Stomach (tissue), 9 donors: Measurements from ENCODE around the gene ZNF83. TPM values are rescaled to one million over a fixed set of nuclear protein-coding genes. Genes with fewer than 3 reads are reported as not detected.

Source experiments
- DNase-seq, 2 donors: peaks; one replicate each; pipeline versions ENCODE4 v3.0.0 to v3.0.0-alpha.2; 2013 to 2019
- H3K27ac ChIP-seq, 5 donors: fragments of 200-600 bp in 4 of 5; sonication (generic) in 4 of 5; one replicate each; pipeline ENCODE4 v1.5.1; 2013 to 2019; ENCODE audit warnings: mild to moderate bottlenecking in 1 of 5, moderate library complexity in 1 of 5
- H3K27me3 ChIP-seq, 3 donors: fragments of 200-600 bp; sonication (generic); one replicate each; pipeline ENCODE4 v1.5.1; 2017 to 2019; ENCODE audit warnings: mixed run types in 1 of 3
- H3K36me3 ChIP-seq, 4 donors: fragments of 200-600 bp; sonication (generic); 1 replicate in 3 of 4; 2 replicates in 1 of 4; pipeline ENCODE4 v1.5.1; 2016 to 2019
- H3K4me1 ChIP-seq, 4 donors: fragments of 200-600 bp; sonication (generic); one replicate each; pipeline ENCODE4 v1.5.1; 2016 to 2019
- H3K4me3 ChIP-seq, 4 donors: fragments of 200-600 bp; sonication (generic) in 3 of 4; one replicate each; pipeline ENCODE4 v1.5.1; 2016 to 2019; ENCODE audit warnings: mild to moderate bottlenecking in 1 of 4
- H3K9me3 ChIP-seq, 4 donors: fragments of 200-600 bp; sonication (generic); one replicate each; pipeline ENCODE4 v1.5.1; 2016 to 2019
- EP300 ChIP-seq: sonication (generic); formaldehyde crosslinking; IDR thresholded peaks from one replicate; pipeline ENCODE4 v1.6.1; 2017; ENCODE audit warnings: antibody characterized with exemption
- POLR2A ChIP-seq, 4 donors: fragments of 450-650 bp; IDR thresholded peaks; one replicate each; pipeline ENCODE4 v1.6.1; 2016; ENCODE audit warnings: antibody characterized with exemption in 4 of 4, control low read depth in 2 of 4, mild to moderate bottlenecking in 1 of 4, moderate library complexity in 1 of 4
- POLR2AphosphoS5 ChIP-seq, 3 donors: sonication (generic); formaldehyde crosslinking; IDR thresholded peaks; one replicate each; pipeline ENCODE4 v1.6.1; 2016; ENCODE audit warnings: antibody characterized with exemption in 3 of 3
- WGBS, 5 donors: extraction: QIAGEN DNeasy Blood & Tissue Kit in 3 of 5; methylation state at CpG; one replicate each; pipeline versions ENCODE4 v1.1.5 to v1.1.7; 2013 to 2018; 5-methylcytosine and 5-hydroxymethylcytosine counted together
- intact Hi-C: fragments of 100-400 bp; cut with DNase I; formaldehyde crosslinking; loops from one replicate; pipeline ENCODE4 v1.15.1; 2023; ENCODE audit warnings: low total_unique reads
- polyA plus RNA-seq, 3 donors: library from polyadenylated mRNA; stranded (reverse); fragments of 200-250 nt; gene quantifications; one replicate each; pipeline ENCODE4 v1.2.3, GENCODE V29; 2013
- small RNA-seq, 4 donors: library from RNA; depleted of rRNA; stranded (forward); fragments of <200 nt; gene quantifications; one replicate each; pipeline ENCODE3, GENCODE V24; 2016
- total RNA-seq, 5 donors: library from RNA; depleted of rRNA; stranded (reverse); fragments of >200 nt; gene quantifications; one replicate each; pipeline versions ENCODE4 v1.1.0 to v1.2.3, GENCODE V29; 2014 to 2016
- TF ChIP-seq, protein P1 (sequence below), 7 experiments: fragments of 450-650 bp in 4 of 7; fragments of 200-600 bp in 3 of 7; sonication (generic) in 3 of 7; IDR thresholded peaks; one replicate each; pipeline ENCODE4 v1.5.1; 2016 to 2019; ENCODE audit warnings: antibody characterized with exemption in 7 of 7, control low read depth in 2 of 7, mild to moderate bottlenecking in 1 of 7
- donor health status: healthy with polysubstance abuse.
- donor health status: Bipolar disorder and iron deficiency.
- donor health status: healthy.

The ZNF83 gene
- total and polyA plus RNA-seq, 8 donors = 10.3 to 115 (median 33.9) TPM

DNA sequence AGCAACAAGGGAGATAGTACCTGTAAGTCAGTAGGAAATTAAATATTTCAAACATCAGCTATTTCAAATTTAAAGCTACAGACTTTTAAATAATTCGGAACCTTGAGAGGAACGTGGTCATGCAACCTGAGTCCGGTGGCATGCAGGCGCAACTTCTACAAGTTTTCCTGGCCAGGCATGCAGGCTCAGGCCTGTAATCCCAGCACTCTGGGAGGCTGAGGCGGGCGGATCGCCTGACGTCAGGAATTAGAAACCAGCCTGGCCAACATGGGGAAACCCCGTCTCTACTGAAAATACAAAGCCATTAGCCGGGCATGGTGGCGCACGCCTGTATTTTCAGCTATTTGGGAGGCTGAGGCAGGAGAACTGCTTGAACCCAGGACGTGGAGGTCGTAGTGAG lies 70.2 kb downstream of the ZNF83 start:
- H3K36me3 ChIP-seq = peaks cover 6 to 34% (median 29%) of the 10 kb centered on the region in 4 donors
- no peak overlapping the region for H3K4me3 ChIP-seq
- no peak overlapping the region for H3K27ac ChIP-seq
- intact Hi-C loops = no loop called here
- H3K27me3 ChIP-seq = no peaks in the 10 kb centered on the region
- TF ChIP-seq POLR2A (IDR thresholded peaks at IDR 0.05) = no peak
- TF ChIP-seq EP300 = no peak
- TF ChIP-seq, protein P1, sequence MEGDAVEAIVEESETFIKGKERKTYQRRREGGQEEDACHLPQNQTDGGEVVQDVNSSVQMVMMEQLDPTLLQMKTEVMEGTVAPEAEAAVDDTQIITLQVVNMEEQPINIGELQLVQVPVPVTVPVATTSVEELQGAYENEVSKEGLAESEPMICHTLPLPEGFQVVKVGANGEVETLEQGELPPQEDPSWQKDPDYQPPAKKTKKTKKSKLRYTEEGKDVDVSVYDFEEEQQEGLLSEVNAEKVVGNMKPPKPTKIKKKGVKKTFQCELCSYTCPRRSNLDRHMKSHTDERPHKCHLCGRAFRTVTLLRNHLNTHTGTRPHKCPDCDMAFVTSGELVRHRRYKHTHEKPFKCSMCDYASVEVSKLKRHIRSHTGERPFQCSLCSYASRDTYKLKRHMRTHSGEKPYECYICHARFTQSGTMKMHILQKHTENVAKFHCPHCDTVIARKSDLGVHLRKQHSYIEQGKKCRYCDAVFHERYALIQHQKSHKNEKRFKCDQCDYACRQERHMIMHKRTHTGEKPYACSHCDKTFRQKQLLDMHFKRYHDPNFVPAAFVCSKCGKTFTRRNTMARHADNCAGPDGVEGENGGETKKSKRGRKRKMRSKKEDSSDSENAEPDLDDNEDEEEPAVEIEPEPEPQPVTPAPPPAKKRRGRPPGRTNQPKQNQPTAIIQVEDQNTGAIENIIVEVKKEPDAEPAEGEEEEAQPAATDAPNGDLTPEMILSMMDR (IDR thresholded peaks at IDR 0.05) = no peak
- no peak for TF ChIP-seq POLR2AphosphoS5 (IDR thresholded peaks at IDR 0.05)
- no peak for DNase-seq
- H3K4me1 ChIP-seq = peaks cover 5 to 21% (median 18%) of the 10 kb centered on the region in 4 donors
- WGBS, 5 donors = 95 to 98% (median 97%) methylated on average over 14 of the region's 14 CpGs
- peaks cover 0 to 78% (median 37%) of the 10 kb centered on the region in 4 donors for H3K9me3 ChIP-seq

DNA sequence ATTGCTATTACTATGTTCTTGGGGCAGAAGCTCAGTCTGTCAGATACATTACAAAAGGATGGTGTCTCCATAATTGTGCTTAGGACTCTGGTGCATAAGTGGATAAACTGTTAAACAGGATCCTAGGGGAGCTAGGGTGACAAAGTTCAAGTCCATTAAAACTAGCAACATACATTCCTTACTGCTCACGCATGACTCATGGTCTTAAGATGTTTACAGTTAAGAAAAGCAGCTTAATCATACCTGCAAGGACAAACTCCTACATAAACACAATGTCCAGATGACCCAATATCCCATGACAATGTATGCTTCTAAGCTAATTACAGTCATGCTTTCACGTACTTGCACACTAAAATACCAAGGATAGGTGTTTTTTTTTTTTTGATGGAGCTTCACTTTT lies 71.6 kb downstream of the ZNF83 start:
- no peaks in the 10 kb centered on the region for H3K27me3 ChIP-seq
- peaks cover 5 to 19% (median 17%) of the 10 kb centered on the region in 4 donors for H3K4me1 ChIP-seq
- no peak overlapping the region for H3K27ac ChIP-seq
- no peak overlapping the region for H3K4me3 ChIP-seq
- peaks cover 2 to 80% (median 45%) of the 10 kb centered on the region in 4 donors for H3K9me3 ChIP-seq
- WGBS, 5 donors = 80 to 95% (median 89%) methylated on average over 2 of the region's 2 CpGs
- no peak for TF ChIP-seq POLR2AphosphoS5 (IDR thresholded peaks at IDR 0.05)
- TF ChIP-seq POLR2A (IDR thresholded peaks at IDR 0.05) = no peak
- TF ChIP-seq, protein P1 (IDR thresholded peaks at IDR 0.05) = no peak
- no peak for TF ChIP-seq EP300
- intact Hi-C loops = no loop called here
- H3K36me3 ChIP-seq = peaks cover 7 to 36% (median 28%) of the 10 kb centered on the region in 4 donors
- peak in 1 of 2 donors; percentile 14 for DNase-seq

DNA sequence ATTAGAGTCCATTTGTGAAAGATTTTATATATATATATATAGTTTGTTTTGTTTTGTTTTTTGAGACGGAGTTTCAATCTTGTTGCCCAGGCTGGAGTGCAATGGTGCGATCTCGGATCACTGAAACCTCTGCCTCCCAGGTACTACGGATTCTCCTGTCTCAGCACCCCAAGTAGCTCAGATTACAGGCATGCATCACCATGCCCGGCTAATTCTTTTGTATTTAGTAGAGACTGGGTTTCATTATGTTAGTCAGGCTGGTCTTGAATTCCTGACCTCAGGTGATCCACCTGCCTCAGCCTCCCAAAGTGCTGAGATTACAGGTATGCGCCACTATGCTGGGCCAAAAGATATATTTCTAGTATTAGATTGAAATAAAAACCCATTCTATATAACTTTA lies 72.0 kb downstream of the ZNF83 start:
- Histone ChIP-seq H3K27ac (no peak overlapping the region), H3K27me3 (no peaks in the 10 kb centered on the region), H3K4me3 (no peak overlapping the region), H3K36me3 (peaks cover 7 to 41% (median 33%) of the 10 kb centered on the region in 4 donors), H3K4me1 (peaks cover 5 to 15% (median 14%) of the 10 kb centered on the region in 4 donors), H3K9me3 (peaks cover 7 to 82% (median 49%) of the 10 kb centered on the region in 4 donors)
- intact Hi-C loops = no loop called here
- TF ChIP-seq, protein P1 (IDR thresholded peaks at IDR 0.05) = no peak
- TF ChIP-seq POLR2AphosphoS5 (IDR thresholded peaks at IDR 0.05) (no peak), EP300 (no peak), POLR2A (IDR thresholded peaks at IDR 0.05) (no peak)
- WGBS, 5 donors = 82 to 96% (median 93%) methylated on average over 6 of the region's 6 CpGs
- DNase-seq = no peak

Small RNA genes lying within 50 kb of the gene (small RNA-seq; reads per million reads assigned to genes)
- gene RPL39P34 = 0 reads per million in 4 donors

Other genes with a start within 250 kb of the ZNF83 start
- gene ZNF528, start 240.5 kb downstream of the ZNF83 start, total RNA-seq = 10 to 100 TPM; 11.7 to 40.8 (median 16.2) TPM
- 1 to 10 TPM; 3.7 to 9.0 (median 5.7) TPM for gene ZNF528, start 240.5 kb downstream of the ZNF83 start, polyA plus RNA-seq
- under 1 TPM in 1 of 5 donors, not detected in 4; 0.37 TPM for gene ZNF534, start 209.2 kb downstream of the ZNF83 start, total RNA-seq
- under 1 TPM in 1 of 3 donors, not detected in 2; 0.08 TPM for gene ZNF534, start 209.2 kb downstream of the ZNF83 start, polyA plus RNA-seq
- gene ZNF578, start 184.8 kb downstream of the ZNF83 start, total RNA-seq = 1 to 10 TPM in 1 of 5 donors, under 1 TPM in 1, not detected in 3; 0.45 to 4.4 TPM
- gene ZNF578, start 184.8 kb downstream of the ZNF83 start, polyA plus RNA-seq = under 1 TPM in 2 of 3 donors, not detected in 1; 0.25 to 0.43 TPM
- 10 to 100 TPM; 11.7 to 41.5 (median 24.8) TPM for gene ZNF808, start 110.7 kb downstream of the ZNF83 start, total RNA-seq
- 1 to 10 TPM in 2 of 3 donors, under 1 TPM in 1; 0.92 to 1.9 (median 1.5) TPM for gene ZNF808, start 110.7 kb downstream of the ZNF83 start, polyA plus RNA-seq
- gene ZNF701, start 68.1 kb downstream of the ZNF83 start, total RNA-seq = 10 to 100 TPM in 2 of 5 donors, 1 to 10 TPM in 3; 1.2 to 28.1 (median 9.0) TPM
- gene ZNF701, start 68.1 kb downstream of the ZNF83 start, polyA plus RNA-seq = 1 to 10 TPM; 4.1 to 4.7 (median 4.2) TPM
- 10 to 100 TPM in 3 of 5 donors, 1 to 10 TPM in 2; 3.6 to 58.5 (median 14.6) TPM for gene ZNF611, start 96.7 kb upstream of the ZNF83 start, total RNA-seq
- gene ZNF611, start 96.7 kb upstream of the ZNF83 start, polyA plus RNA-seq = 1 to 10 TPM; 1.6 to 4.1 (median 2.3) TPM
- gene ZNF600, start 148.4 kb upstream of the ZNF83 start, total RNA-seq = 10 to 100 TPM in 2 of 5 donors, 1 to 10 TPM in 3; 1.8 to 53.9 (median 8.8) TPM
- 10 to 100 TPM in 1 of 3 donors, 1 to 10 TPM in 2; 4.7 to 10.2 (median 5.7) TPM for gene ZNF600, start 148.4 kb upstream of the ZNF83 start, polyA plus RNA-seq
- gene ZNF28, start 183.3 kb upstream of the ZNF83 start, total RNA-seq = 10 to 100 TPM in 2 of 5 donors, 1 to 10 TPM in 3; 3.2 to 78.6 (median 4.7) TPM
- gene ZNF28, start 183.3 kb upstream of the ZNF83 start, polyA plus RNA-seq = 1 to 10 TPM; 2.3 to 5.2 (median 3.9) TPM
- gene ZNF468, start 219.3 kb upstream of the ZNF83 start, total RNA-seq = 10 to 100 TPM in 4 of 5 donors, 1 to 10 TPM in 1; 6.2 to 53.1 (median 27.2) TPM
- 10 to 100 TPM in 1 of 3 donors, 1 to 10 TPM in 2; 5.8 to 11.9 (median 9.5) TPM for gene ZNF468, start 219.3 kb upstream of the ZNF83 start, polyA plus RNA-seq